K562 (cell line): ENCODE data around the gene PILRA. TPM values are rescaled to one million over a fixed set of nuclear protein-coding genes. Genes with fewer than 3 reads are reported as not detected.

Experiments
- ATAC-seq: fragments of 200-7000 bp; cut with Tn5 transposase; 3 replicates; pipeline ENCODE4 v1.9.1; 2020; ENCODE audit warnings: moderate library complexity
- BruUV-seq: library from RNA; stranded (reverse); fragments of 400-500 nt; replicated peaks from 2 replicates; lab custom pipeline; 2021; lab: Mats Ljungman, UMichigan
- CTCF ChIA-PET: fragments of 300-600 bp; formaldehyde crosslinking; extraction: SDS; loops from one replicate; lab custom pipeline; 2021; ENCODE audit warnings: low intra/inter-chr PET ratio; lab: Yijun Ruan, JAX
- POLR2A ChIA-PET: fragments of 300-600, 350-650 bp; sonication (Branson Sonifier 250); formaldehyde crosslinking; extraction: SDS; loops from one replicate; lab custom pipeline; 2021; ENCODE audit warnings: antibody characterized with exemption, inconsistent platforms; lab: Yijun Ruan, JAX
- DNase-seq, 4 experiments: peaks; one replicate each; pipeline versions ENCODE4 v3.0.0 to v3.0.0-alpha.2; 2011 to 2018; ENCODE audit warnings: low spot score in 3 of 4, mixed read lengths in 3 of 4; ENCODE audit errors: extremely low read depth in 1 of 4
- FAIRE-seq: peaks from 2 replicates; lab custom pipeline; 2011; peaks lifted over from hg19 to GRCh38; lab: Jason Lieb, UNC
- H2AFZ ChIP-seq: 2 replicates; pipeline ENCODE4 v1.6.0; 2011; ENCODE audit warnings: low read depth, low read length, control low read depth, inconsistent platforms
- H3K27ac ChIP-seq: fragments of 200-600 bp; 3 replicates; pipeline ENCODE4 v1.8.0; 2011; ENCODE audit warnings: low read depth, mild to moderate bottlenecking, control low read depth, inconsistent platforms, low read length, moderate library complexity, mixed read lengths; ENCODE audit errors: extremely low read depth
- H3K27me3 ChIP-seq, 2 experiments: fragments of 300-600 bp in 1 of 2; 2 replicates in 1 of 2; 3 replicates in 1 of 2; pipeline versions ENCODE4 v1.6.0 to v1.8.0; 2011; ENCODE audit warnings: inconsistent platforms in 2 of 2, low read length in 2 of 2, mild to moderate bottlenecking in 1 of 2, mixed read lengths in 1 of 2, moderate library complexity in 1 of 2; ENCODE audit not compliant: control insufficient read depth in 2 of 2, insufficient read depth in 2 of 2
- H3K36me3 ChIP-seq: fragments of 300-600 bp; 3 replicates; pipeline ENCODE4 v1.8.0; 2011; ENCODE audit warnings: mild to moderate bottlenecking, low read length, inconsistent platforms; ENCODE audit not compliant: control insufficient read depth, insufficient read depth
- H3K4me1 ChIP-seq, 2 experiments: fragments of 200-600 bp in 1 of 2; replicated peaks in 1 of 2; 2 replicates in 1 of 2; 3 replicates in 1 of 2; pipeline versions ENCODE4 v1.5.1 to v1.8.0; 2011; ENCODE audit warnings: inconsistent platforms in 2 of 2, low read length in 2 of 2, mild to moderate bottlenecking in 1 of 2, mixed read lengths in 1 of 2, moderate library complexity in 1 of 2; ENCODE audit not compliant: control insufficient read depth in 2 of 2, insufficient read depth in 2 of 2
- H3K4me2 ChIP-seq: 2 replicates; pipeline ENCODE4 v1.6.1; 2011; ENCODE audit warnings: low read length, control low read depth, inconsistent platforms, mixed read lengths; ENCODE audit not compliant: insufficient read depth
- H3K4me3 ChIP-seq: fragments of 200-600 bp; sonication (generic), shearing (Covaris generic); 2 replicates; pipeline ENCODE4 v1.5.1; 2016; ENCODE audit warnings: control low read depth, inconsistent platforms
- H3K79me2 ChIP-seq: fragments of 200-600 bp; 3 replicates; pipeline ENCODE4 v1.8.0; 2011; ENCODE audit warnings: low read length, inconsistent platforms; ENCODE audit not compliant: control insufficient read depth, insufficient read depth
- H3K9ac ChIP-seq, 2 experiments: 2 replicates each; pipeline versions ENCODE4 v1.6.0 to v1.6.1; 2011; ENCODE audit warnings: low read depth in 2 of 2, low read length in 2 of 2, control low read depth in 1 of 2, inconsistent platforms in 1 of 2, mild to moderate bottlenecking in 1 of 2, mixed read lengths in 1 of 2; ENCODE audit not compliant: insufficient read depth in 1 of 2
- H3K9me1 ChIP-seq: one replicate; pipeline ENCODE4 v1.6.0; 2011; ENCODE audit warnings: inconsistent platforms, mild to moderate bottlenecking, low read length, moderate library complexity; ENCODE audit not compliant: control insufficient read depth, insufficient read depth
- H3K9me3 ChIP-seq: replicated peaks from 2 replicates; pipeline ENCODE4 v1.5.1; 2011; ENCODE audit warnings: low read depth, low read length, inconsistent platforms; ENCODE audit not compliant: control insufficient read depth, insufficient read depth
- H4K20me1 ChIP-seq: replicated peaks from 2 replicates; pipeline ENCODE4 v1.6.1; 2011; ENCODE audit warnings: low read length, inconsistent platforms, mixed read lengths; ENCODE audit not compliant: control insufficient read depth, insufficient read depth
- KDM2B ChIP-seq: fragments of 250-450 bp; sonication (Bioruptor Pico); IDR thresholded peaks from 2 replicates; pipeline ENCODE4 v1.8.0; 2021; ENCODE audit warnings: mild to moderate bottlenecking, moderate library complexity
- ZNF512 ChIP-seq: IDR thresholded peaks from 2 replicates; pipeline ENCODE4 v1.6.1; 2016; ENCODE audit warnings: missing genetic modification characterization, missing compliant biosample characterization
- WGBS: fragments of 100-300 bp; shearing (Covaris generic); methylation state at CpG from one replicate; pipeline ENCODE4 v1.1.6; 2016; ENCODE audit warnings: low coverage, mixed read lengths; ENCODE audit not compliant: insufficient coverage; ENCODE audit errors: missing lambda C conversion rate; 5-methylcytosine and 5-hydroxymethylcytosine counted together
- in situ Hi-C: fragments of 300-500 bp; cut with MboI; formaldehyde crosslinking; loops from 4 replicates; pipeline ENCODE4 v1.15.0; 2018; ENCODE audit warnings: inconsistent platforms, mixed read lengths
- intact Hi-C: fragments of 100-400 bp; cut with micrococcal nuclease; formaldehyde crosslinking; loops from 2 replicates; pipeline ENCODE4 v1.14.2; 2022
- polyA plus RNA-seq, 8 experiments: library from polyadenylated mRNA; depleted of rRNA in 4 of 8; stranded (reverse) in 5 of 8; unstranded in 3 of 8; fragments of >200 nt; fragmentation: Nextera tagmentation in 2 of 8; fragmentation: Illumina TruSeq in 1 of 8; extraction: Ambion mirVana in 2 of 8; extraction: Trizol in 1 of 8; gene quantifications; 2 replicates each; pipeline versions ENCODE4 v1.2.1 to v1.2.3, GENCODE V29; 2011 to 2014; ENCODE audit warnings: inconsistent platforms in 1 of 8, missing spikeins in 1 of 8
- total RNA-seq, 7 experiments: library from RNA; depleted of rRNA in 6 of 7; stranded (reverse); fragments of >200 nt in 6 of 7; fragmentation: Illumina TruSeq in 2 of 7; extraction: Trizol in 2 of 7; gene quantifications; 2 replicates each; pipeline versions ENCODE4 v1.2.1 to v1.2.3, GENCODE V29; 2011 to 2021; ENCODE audit warnings: low replicate concordance in 1 of 7

PILRA gene
- total and polyA plus RNA-seq, 9 of the 15 experiments (the other 6 are each of a cell fraction or from before 2014, with no cell fraction given): 0.13 to 1.8 (median 0.62) TPM

- H4K20me1 ChIP-seq: no peaks in the 10 kb centered on the region
- no peak for TF ChIP-seq KDM2B (CRISPR knock-in tag)
- TF ChIP-seq ZNF512 (tag): peak; percentile 72
- intact Hi-C loops: no loop called here
- H3K27ac ChIP-seq: no peak overlapping the region
- no peaks in the 10 kb centered on the region for H3K9me3 ChIP-seq
- peaks cover 16 to 23% of the 10 kb centered on the region in 2 experiments; a peak in 4 of 5 replicates for H3K27me3 ChIP-seq
- no peak overlapping the region for H2AFZ ChIP-seq
- ChIA-PET POLR2A (interaction anchor here (0.7 to 2.2 kb wide), 4 partner anchors 10 to 190 kb away, joined by 3 to 9 read pairs (median 4); no protein-coding TSS in a partner anchor), CTCF (no interaction called here)
- H3K79me2 ChIP-seq: no peaks in the 10 kb centered on the region
- peaks cover 4 to 6% of the 10 kb centered on the region in 2 experiments; a peak in 2 of 5 replicates for H3K4me1 ChIP-seq
- DNase-seq (no peak), FAIRE-seq (no peak), ATAC-seq (no peak)
- no peaks in the 10 kb centered on the region for H3K36me3 ChIP-seq
- H3K9me1 ChIP-seq: no peaks in the 10 kb centered on the region
- in situ Hi-C loops: no loop called here
- H3K9ac ChIP-seq: peak overlapping the region in 1 of 2 experiments; percentile 11; a peak in 2 of 4 replicates
- no peak overlapping the region for H3K4me2 ChIP-seq
- no TSS peak for BruUV-seq
- no peak overlapping the region for H3K4me3 ChIP-seq
- 12% methylated on average over 9 of the region's 9 CpGs for WGBS
Observed at GRCh38 chr7:100389437-100390088, 16.3 kb downstream of the PILRA start.
